CD14-positive monocyte (primary cell): Measurements from ENCODE around the gene SIGLEC10. TPM values are rescaled to one million over a fixed set of nuclear protein-coding genes. Genes with fewer than 3 reads are reported as not detected.

Experiments
- DNase-seq, 3 donors: peaks; one replicate each; pipeline ENCODE4 v3.0.0-alpha.2; 2011 to 2022
- H2AFZ ChIP-seq: 2 replicates; pipeline ENCODE4 v1.6.0; 2012; ENCODE audit warnings: mild to moderate bottlenecking, low read depth, low read length, inconsistent platforms; ENCODE audit not compliant: insufficient read depth, poor library complexity, severe bottlenecking
- H3K27ac ChIP-seq, 2 donors: 1 replicate in 1 of 2; 2 replicates in 1 of 2; pipeline ENCODE4 v1.5.1; 2012 to 2013; ENCODE audit warnings: low read length in 2 of 2, control low read depth in 1 of 2, inconsistent platforms in 1 of 2, low read depth in 1 of 2, mild to moderate bottlenecking in 1 of 2
- H3K27me3 ChIP-seq, 2 donors: one replicate each; pipeline versions ENCODE4 v1.6.0 to v1.6.1; 2011 to 2013; ENCODE audit warnings: low read length in 2 of 2; ENCODE audit not compliant: control insufficient read depth in 2 of 2, insufficient read depth in 2 of 2
- H3K36me3 ChIP-seq, 2 donors: replicated peaks in 1 of 2; 1 replicate in 1 of 2; 2 replicates in 1 of 2; pipeline versions ENCODE4 v1.5.1 to v1.6.1; 2012 to 2013; ENCODE audit warnings: low read length in 2 of 2, control low read depth in 1 of 2, inconsistent platforms in 1 of 2, mild to moderate bottlenecking in 1 of 2; ENCODE audit not compliant: insufficient read depth in 2 of 2, control insufficient read depth in 1 of 2
- H3K4me1 ChIP-seq, 2 donors: 1 replicate in 1 of 2; 2 replicates in 1 of 2; pipeline versions ENCODE4 v1.5.1 to v1.6.1; 2012 to 2013; ENCODE audit warnings: low read length in 2 of 2, control low read depth in 1 of 2, inconsistent platforms in 1 of 2, mild to moderate bottlenecking in 1 of 2, moderate library complexity in 1 of 2; ENCODE audit not compliant: insufficient read depth in 2 of 2, control insufficient read depth in 1 of 2
- H3K4me2 ChIP-seq: replicated peaks from 2 replicates; pipeline ENCODE3; 2012; ENCODE audit warnings: low read length, moderate library complexity, mild to moderate bottlenecking; ENCODE audit not compliant: poor library complexity, severe bottlenecking; ENCODE audit errors: extremely low read depth
- H3K4me3 ChIP-seq, 3 experiments: fragments of 200-600 bp in 1 of 3; sonication (generic) in 1 of 3; replicated peaks in 1 of 3; 1 replicate in 2 of 3; 2 replicates in 1 of 3; pipeline ENCODE4 v1.5.1; 2011 to 2013; ENCODE audit warnings: low read length in 3 of 3, mild to moderate bottlenecking in 3 of 3, control low read depth in 2 of 3, low read depth in 2 of 3, inconsistent platforms in 1 of 3, moderate library complexity in 1 of 3
- H3K79me2 ChIP-seq: 2 replicates; pipeline ENCODE4 v1.6.0; 2012; ENCODE audit warnings: mild to moderate bottlenecking, control low read depth, inconsistent platforms, low read length, moderate library complexity; ENCODE audit not compliant: insufficient read depth
- H3K9ac ChIP-seq: 2 replicates; pipeline ENCODE4 v1.6.0; 2017; ENCODE audit warnings: low read length, mild to moderate bottlenecking; ENCODE audit not compliant: insufficient read depth, poor library complexity, severe bottlenecking
- H3K9me3 ChIP-seq, 2 donors: replicated peaks in 1 of 2; 1 replicate in 1 of 2; 2 replicates in 1 of 2; pipeline versions ENCODE4 v1.5.1 to v1.6.1; 2012 to 2013; ENCODE audit warnings: low read length in 2 of 2, control low read depth in 1 of 2; ENCODE audit not compliant: control insufficient read depth in 1 of 2, insufficient read depth in 1 of 2
- H4K20me1 ChIP-seq: 2 replicates; pipeline ENCODE4 v1.6.0; 2012; ENCODE audit warnings: mild to moderate bottlenecking, low read length, control low read depth, moderate library complexity; ENCODE audit not compliant: insufficient read depth
- H3K27ac Mint-ChIP-seq, 7 donors: one replicate each; pipeline ENCODE4 v1.8.0; 2020; ENCODE audit warnings: mild to moderate bottlenecking in 7 of 7, mixed read lengths in 7 of 7, moderate library complexity in 6 of 7, inconsistent platforms in 2 of 7
- H3K27me3 Mint-ChIP-seq, 3 donors: one replicate each; pipeline ENCODE4 v1.8.0; 2021 to 2022; ENCODE audit warnings: low read depth in 3 of 3, mild to moderate bottlenecking in 3 of 3, mixed read lengths in 3 of 3, moderate library complexity in 3 of 3, inconsistent platforms in 1 of 3
- H3K36me3 Mint-ChIP-seq, 2 donors: one replicate each; pipeline ENCODE4 v1.8.0; 2020; ENCODE audit warnings: mixed read lengths in 2 of 2, inconsistent platforms in 1 of 2, mild to moderate bottlenecking in 1 of 2
- H3K4me1 Mint-ChIP-seq: one replicate; pipeline ENCODE4 v1.8.0; 2020; ENCODE audit warnings: mild to moderate bottlenecking, mixed read lengths
- H3K4me3 Mint-ChIP-seq, 2 donors: one replicate each; pipeline ENCODE4 v1.8.0; 2020; ENCODE audit warnings: mild to moderate bottlenecking in 2 of 2, mixed read lengths in 2 of 2, moderate library complexity in 1 of 2
- H3K9me3 Mint-ChIP-seq, 7 donors: one replicate each; pipeline ENCODE4 v1.8.0; 2020 to 2022; ENCODE audit warnings: mixed read lengths in 7 of 7, mild to moderate bottlenecking in 6 of 7, moderate library complexity in 6 of 7, inconsistent platforms in 2 of 7
- CTCF ChIP-seq: fragments of 200-600 bp; IDR thresholded peaks from one replicate; pipeline ENCODE4 v1.8.0; 2022; ENCODE audit warnings: antibody characterized with exemption, mild to moderate bottlenecking
- WGBS: methylation state at CpG from one replicate; pipeline ENCODE4 v1.1.5; 2013; ENCODE audit warnings: missing lambda C conversion rate; ENCODE audit not compliant: insufficient coverage; 5-methylcytosine and 5-hydroxymethylcytosine counted together
- intact Hi-C, 2 donors: fragments of 100-400 bp; cut with micrococcal nuclease; formaldehyde crosslinking; loops; one replicate each; pipeline versions ENCODE4 v1.15.0 to v1.15.1; 2023
- polyA plus RNA-seq, 3 donors: library from polyadenylated mRNA; depleted of rRNA in 1 of 3; unstranded in 2 of 3; stranded (reverse) in 1 of 3; fragments of 300-500 nt in 2 of 3; fragments of >200 nt in 1 of 3; fragmentation: Illumina TruSeq in 2 of 3; gene quantifications; 1 replicate in 2 of 3; 2 replicates in 1 of 3; pipeline ENCODE4 v1.2.3, GENCODE V29; 2012 to 2021

Gene SIGLEC10
- polyA plus RNA-seq, 3 donors, result 16.6 to 114 (median 64.9) TPM

- Mint-ChIP-seq H3K36me3 (peaks cover 0 to 4% of the 10 kb centered on the region in 2 donors), H3K4me1 (peaks cover 63% of the 10 kb centered on the region), H3K27ac (no peak overlapping the region), H3K27me3 (peaks cover 2 to 24% (median 14%) of the 10 kb centered on the region in 3 donors), H3K9me3 (peaks cover 0 to 2% (median 0%) of the 10 kb centered on the region in 7 donors), H3K4me3 (no peak overlapping the region)
- Histone ChIP-seq H3K4me1 (peaks cover 35 to 60% of the 10 kb centered on the region in 2 donors), H3K9ac (no peak overlapping the region), H3K79me2 (no peaks in the 10 kb centered on the region), H3K27me3 (no peaks in the 10 kb centered on the region), H3K9me3 (no peaks in the 10 kb centered on the region), H3K36me3 (no peaks in the 10 kb centered on the region), H4K20me1 (no peaks in the 10 kb centered on the region), H3K27ac (no peak overlapping the region), H3K4me2 (no peak overlapping the region), H2AFZ (no peak overlapping the region), H3K4me3 (no peak overlapping the region)
- WGBS, result 91% methylated on average over 5 of the region's 10 CpGs
- no peak for DNase-seq
- TF ChIP-seq CTCF, result no peak
- intact Hi-C loops, result loop anchor here in 1 of 2 donors (10.0 kb wide), 1 partner anchor 372 kb away; no protein-coding TSS in a partner anchor
Measured at GRCh38 chr19:51462681-51463080, 45.2 kb upstream of the SIGLEC10 start.

GRCh38 chr19:51462276-51462675 is 44.8 kb upstream of the SIGLEC10 start:
- H3K9ac ChIP-seq, result peak overlapping the region; percentile 43
- Mint-ChIP-seq H3K27ac (peak overlapping the region in 4 of 7 donors; percentile 30 to 89 (median 70)), H3K36me3 (peaks cover 0 to 4% of the 10 kb centered on the region in 2 donors), H3K9me3 (peaks cover 0 to 2% (median 0%) of the 10 kb centered on the region in 7 donors), H3K4me1 (peaks cover 59% of the 10 kb centered on the region), H3K4me3 (peak overlapping the region in 1 of 2 donors; percentile 86), H3K27me3 (peaks cover 2 to 26% (median 13%) of the 10 kb centered on the region in 3 donors)
- H3K4me2 ChIP-seq, result peak overlapping the region; percentile 55
- peak in 1 of 3 donors; percentile 33 for DNase-seq
- no peak for TF ChIP-seq CTCF
- H3K79me2 ChIP-seq, result no peaks in the 10 kb centered on the region
- H3K27ac ChIP-seq, result peak overlapping the region in 1 of 2 donors; percentile 76
- peak overlapping the region; percentile 67 for H2AFZ ChIP-seq
- 79% methylated on average over 6 of the region's 7 CpGs for WGBS
- peak overlapping the region in 1 of 3 experiments; percentile 62 for H3K4me3 ChIP-seq
- no peaks in the 10 kb centered on the region for H3K36me3 ChIP-seq
- no peaks in the 10 kb centered on the region for H4K20me1 ChIP-seq
- H3K4me1 ChIP-seq, result peaks cover 35 to 57% of the 10 kb centered on the region in 2 donors
- no peaks in the 10 kb centered on the region for H3K27me3 ChIP-seq
- intact Hi-C loops, result loop anchor here in 1 of 2 donors (10.0 kb wide), 1 partner anchor 373 kb away; no protein-coding TSS in a partner anchor
- no peaks in the 10 kb centered on the region for H3K9me3 ChIP-seq
